Thyroid gland (tissue), 4 donors: ENCODE measurements around the gene CPNE4. TPM values are rescaled to one million over a fixed set of nuclear protein-coding genes. Genes with fewer than 3 reads are reported as not detected.

Experiments
- DNase-seq, 2 donors: peaks; one replicate each; pipeline ENCODE4 v3.0.0-alpha.2; 2019
- H3K27ac ChIP-seq, 3 donors: fragments of 200-600 bp; sonication (generic); 1 replicate in 2 of 3; 2 replicates in 1 of 3; pipeline ENCODE4 v1.5.1; 2016 to 2019; ENCODE audit warnings: mild to moderate bottlenecking in 1 of 3, moderate library complexity in 1 of 3
- H3K27me3 ChIP-seq: fragments of 200-600 bp; sonication (generic); one replicate; pipeline ENCODE4 v1.5.1; 2019
- H3K36me3 ChIP-seq, 2 donors: fragments of 200-600 bp; sonication (generic); one replicate each; pipeline ENCODE4 v1.5.1; 2016 to 2019
- H3K4me1 ChIP-seq, 2 donors: fragments of 200-600 bp; sonication (generic); one replicate each; pipeline ENCODE4 v1.5.1; 2017 to 2019
- H3K4me3 ChIP-seq, 3 donors: fragments of 200-600 bp; sonication (generic); replicated peaks in 1 of 3; 1 replicate in 2 of 3; 2 replicates in 1 of 3; pipeline ENCODE4 v1.5.1; 2016; ENCODE audit warnings: mild to moderate bottlenecking in 1 of 3
- H3K9me3 ChIP-seq: fragments of 200-600 bp; sonication (generic); one replicate; pipeline ENCODE4 v1.5.1; 2017
- CTCF ChIP-seq, 6 experiments: fragments of 200-600 bp in 3 of 6; fragments of 450-650 bp in 3 of 6; sonication (generic) in 3 of 6; IDR thresholded peaks; one replicate each; pipeline ENCODE4 v1.5.1; 2016 to 2019; ENCODE audit warnings: antibody characterized with exemption in 6 of 6, mild to moderate bottlenecking in 2 of 6, inconsistent platforms in 1 of 6, moderate library complexity in 1 of 6
- POLR2A ChIP-seq, 2 donors: fragments of 450-650 bp; IDR thresholded peaks; one replicate each; pipeline ENCODE4 v1.6.1; 2017; ENCODE audit warnings: antibody characterized with exemption in 2 of 2, mild to moderate bottlenecking in 2 of 2, moderate library complexity in 1 of 2
- WGBS, 2 donors: methylation state at CpG; one replicate each; pipeline ENCODE4 v1.1.5; 2017; 5-methylcytosine and 5-hydroxymethylcytosine counted together
- intact Hi-C: fragments of 100-400 bp; cut with DNase I; formaldehyde crosslinking; loops from one replicate; pipeline ENCODE4 v1.15.1; 2023
- total RNA-seq, 4 donors: library from RNA; depleted of rRNA; stranded (reverse); fragments of >200 nt; gene quantifications; one replicate each; pipeline ENCODE4 v1.2.3, GENCODE V29; 2016

The CPNE4 gene
- total RNA-seq, 4 donors from 2014 or later = not detected

GRCh38 chr3:132033471-132033870 is 1.3 kb downstream of the CPNE4 start:
- intact Hi-C loops = loop anchor here (10.0 kb wide), 1 partner anchor 311 kb away; no protein-coding TSS in a partner anchor
- H3K27me3 ChIP-seq = no peaks in the 10 kb centered on the region

GRCh38 chr3:132032959-132033358 is 1.9 kb downstream of the CPNE4 start:
- no peak for TF ChIP-seq CTCF (IDR thresholded peaks at IDR 0.05)
- TF ChIP-seq POLR2A (IDR thresholded peaks at IDR 0.05) = no peak
- Histone ChIP-seq H3K27me3 (no peaks in the 10 kb centered on the region), H3K9me3 (no peaks in the 10 kb centered on the region), H3K36me3 (no peaks in the 10 kb centered on the region), H3K4me3 (no peak overlapping the region), H3K27ac (no peak overlapping the region), H3K4me1 (no peaks in the 10 kb centered on the region)
- intact Hi-C loops = loop anchor here (10.0 kb wide), 1 partner anchor 312 kb away; no protein-coding TSS in a partner anchor
- DNase-seq = no peak
- 45 to 55% methylated on average over 8 of the region's 8 CpGs for WGBS, 2 donors

More at GRCh38 chr3:132033471-132033870, 1.3 kb downstream of the CPNE4 start:
- H3K27ac ChIP-seq = no peak overlapping the region
- no peaks in the 10 kb centered on the region for H3K9me3 ChIP-seq
- TF ChIP-seq CTCF (IDR thresholded peaks at IDR 0.05) (no peak), POLR2A (IDR thresholded peaks at IDR 0.05) (no peak)
- H3K4me3 ChIP-seq = no peak overlapping the region
- 6 to 9% methylated on average over 15 of the region's 15 CpGs for WGBS, 2 donors
- DNase-seq = no peak
- H3K36me3 ChIP-seq = no peaks in the 10 kb centered on the region
- H3K4me1 ChIP-seq = no peaks in the 10 kb centered on the region

DNA sequence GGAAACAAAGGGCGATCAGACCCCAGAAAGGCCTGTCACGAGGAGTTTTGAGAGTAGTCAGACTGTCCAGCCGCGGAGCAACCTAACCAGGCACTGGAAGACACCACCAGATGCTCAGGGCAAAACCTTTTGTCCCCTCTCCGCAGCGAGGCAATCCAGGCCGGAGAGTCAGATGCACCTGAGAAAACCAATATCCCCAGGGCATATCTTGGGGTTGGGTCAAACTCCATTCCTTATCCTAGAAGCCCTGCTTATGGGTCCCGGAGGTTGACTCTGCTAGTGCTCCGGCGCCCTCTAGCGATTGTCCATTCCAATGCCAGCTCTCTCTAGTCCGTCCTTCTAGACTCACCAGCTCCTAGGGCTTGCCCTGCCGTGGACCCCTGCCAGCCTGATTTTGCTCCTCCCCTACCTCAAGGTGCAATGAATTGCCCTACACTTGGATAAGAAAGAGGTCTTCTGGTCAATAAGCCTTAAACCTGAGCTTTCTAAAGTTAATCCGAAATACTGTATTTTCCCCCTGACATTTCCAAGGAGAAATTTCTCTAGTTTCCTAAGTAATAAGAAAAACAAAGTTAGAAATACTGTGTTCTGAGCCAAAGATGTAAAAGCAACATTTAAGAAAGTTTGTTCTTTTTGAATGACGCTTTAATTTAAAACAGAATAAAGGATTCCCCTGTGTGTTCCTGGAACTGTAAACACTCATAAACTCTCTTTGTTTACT is 5.5 kb downstream of the CPNE4 start:
- intact Hi-C loops = loop anchor here (5.0 kb wide), 1 partner anchor 237 kb away; no protein-coding TSS in a partner anchor
- H3K27ac ChIP-seq = no peak overlapping the region
- 23 to 25% methylated on average over 15 of the region's 15 CpGs for WGBS, 2 donors
- H3K27me3 ChIP-seq = no peaks in the 10 kb centered on the region
- H3K4me1 ChIP-seq = no peaks in the 10 kb centered on the region
- peak; percentile 87 to 93 for DNase-seq
- no peak overlapping the region for H3K4me3 ChIP-seq
- TF ChIP-seq POLR2A (IDR thresholded peaks at IDR 0.05) (no peak), CTCF (IDR thresholded peaks at IDR 0.05) (peak; percentile 54 to 90 (median 81))
- H3K36me3 ChIP-seq = no peaks in the 10 kb centered on the region
- no peaks in the 10 kb centered on the region for H3K9me3 ChIP-seq

- Histone ChIP-seq H3K27ac (no peak overlapping the region), H3K27me3 (no peaks in the 10 kb centered on the region), H3K4me1 (peaks cover 0 to 9% of the 10 kb centered on the region in 2 donors), H3K4me3 (no peak overlapping the region), H3K9me3 (no peaks in the 10 kb centered on the region), H3K36me3 (no peaks in the 10 kb centered on the region)
- intact Hi-C loops = no loop called here
- DNase-seq = no peak
- 85 to 89% methylated on average over 7 of the region's 7 CpGs for WGBS, 2 donors
- TF ChIP-seq POLR2A (IDR thresholded peaks at IDR 0.05) (no peak), CTCF (IDR thresholded peaks at IDR 0.05) (no peak)
These were observed 11.9 kb downstream of the CPNE4 start for GRCh38 chr3:132022914-132023313.

GRCh38 chr3:132020058-132020457 is 14.8 kb downstream of the CPNE4 start:
- H3K4me3 ChIP-seq = no peak overlapping the region

More at GRCh38 chr3:132020058-132020457, 14.8 kb downstream of the CPNE4 start:
- no peak for TF ChIP-seq CTCF (IDR thresholded peaks at IDR 0.05)
- TF ChIP-seq POLR2A (IDR thresholded peaks at IDR 0.05) = no peak
- DNase-seq = no peak
- Histone ChIP-seq H3K4me1 (peaks cover 0 to 9% of the 10 kb centered on the region in 2 donors), H3K36me3 (no peaks in the 10 kb centered on the region), H3K27ac (no peak overlapping the region), H3K9me3 (no peaks in the 10 kb centered on the region), H3K27me3 (no peaks in the 10 kb centered on the region)
- intact Hi-C loops = no loop called here
- 29 to 50% methylated on average over 2 to 3 of the region's 3 CpGs for WGBS, 2 donors
